Measurements from ENCODE around the gene XIRP2.

DNA sequence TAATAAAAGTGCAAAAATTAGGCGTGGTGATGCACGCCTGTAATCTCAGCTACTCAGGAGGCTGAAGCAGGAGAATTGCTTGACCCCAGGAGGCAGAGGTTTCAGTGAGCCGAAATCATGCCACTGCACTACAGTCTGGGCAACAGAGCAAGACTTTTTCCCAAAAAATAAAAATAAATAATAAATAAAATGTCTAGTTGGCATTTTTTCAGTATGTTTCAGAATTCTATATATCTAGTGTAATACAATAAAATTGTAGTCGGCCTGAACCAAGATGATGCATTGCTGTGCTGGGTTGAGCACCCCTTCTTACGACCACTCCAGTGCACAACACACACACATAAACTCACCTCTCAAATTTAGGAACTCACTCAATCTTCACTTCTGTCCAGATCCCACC, 108.2 kb downstream of the XIRP2 start:
- TF ChIP-seq POLR2A (IDR thresholded peaks at IDR 0.05) (no peak), EP300 (IDR thresholded peaks at IDR 0.05; ENCODE audit: low read depth) (no peak)
- TF ChIP-seq, protein P1, sequence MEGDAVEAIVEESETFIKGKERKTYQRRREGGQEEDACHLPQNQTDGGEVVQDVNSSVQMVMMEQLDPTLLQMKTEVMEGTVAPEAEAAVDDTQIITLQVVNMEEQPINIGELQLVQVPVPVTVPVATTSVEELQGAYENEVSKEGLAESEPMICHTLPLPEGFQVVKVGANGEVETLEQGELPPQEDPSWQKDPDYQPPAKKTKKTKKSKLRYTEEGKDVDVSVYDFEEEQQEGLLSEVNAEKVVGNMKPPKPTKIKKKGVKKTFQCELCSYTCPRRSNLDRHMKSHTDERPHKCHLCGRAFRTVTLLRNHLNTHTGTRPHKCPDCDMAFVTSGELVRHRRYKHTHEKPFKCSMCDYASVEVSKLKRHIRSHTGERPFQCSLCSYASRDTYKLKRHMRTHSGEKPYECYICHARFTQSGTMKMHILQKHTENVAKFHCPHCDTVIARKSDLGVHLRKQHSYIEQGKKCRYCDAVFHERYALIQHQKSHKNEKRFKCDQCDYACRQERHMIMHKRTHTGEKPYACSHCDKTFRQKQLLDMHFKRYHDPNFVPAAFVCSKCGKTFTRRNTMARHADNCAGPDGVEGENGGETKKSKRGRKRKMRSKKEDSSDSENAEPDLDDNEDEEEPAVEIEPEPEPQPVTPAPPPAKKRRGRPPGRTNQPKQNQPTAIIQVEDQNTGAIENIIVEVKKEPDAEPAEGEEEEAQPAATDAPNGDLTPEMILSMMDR (IDR thresholded peaks at IDR 0.05): no peak

All from transverse colon (tissue), 3 donors.